Hematopoietic multipotent progenitor cell (in vitro differentiated cells): ENCODE measurements around the gene SYNPR. TPM values are rescaled to one million over a fixed set of nuclear protein-coding genes. Genes with fewer than 3 reads are reported as not detected.

ENCODE experiments used
- DNase-seq, 3 donors: peaks; one replicate each; pipeline ENCODE4 v3.0.0-alpha.2; 2011 to 2015; ENCODE audit warnings: low read depth in 2 of 3, low spot score in 2 of 3
- total RNA-seq: library from RNA; depleted of rRNA; stranded (reverse); fragments of >200 nt; gene quantifications from one replicate; pipeline ENCODE4 v1.2.3, GENCODE V29; 2012

The SYNPR gene
- total RNA-seq, 1 donor = under 0.01 TPM

GRCh38 chr3:63523100-63523499 lies 245.0 kb downstream of the SYNPR start:
- DNase-seq = no peak

GRCh38 chr3:63528325-63529000 lies 250.4 kb downstream of the SYNPR start:
- DNase-seq = no peak

- no peak for DNase-seq
Observed at GRCh38 chr3:63532521-63532920, 254.4 kb downstream of the SYNPR start.

GRCh38 chr3:63538919-63539318 lies 260.8 kb downstream of the SYNPR start:
- no peak for DNase-seq

- no peak for DNase-seq
Observed at GRCh38 chr3:63555767-63556166, 277.7 kb downstream of the SYNPR start.

- DNase-seq = no peak
Observed at GRCh38 chr3:63556401-63556800, 278.3 kb downstream of the SYNPR start.

- no peak for DNase-seq
Observed at GRCh38 chr3:63557912-63558311, 279.8 kb downstream of the SYNPR start.

GRCh38 chr3:63559884-63560283 lies 281.8 kb downstream of the SYNPR start:
- DNase-seq = no peak

- no peak for DNase-seq
Observed at GRCh38 chr3:63561879-63562278, 283.8 kb downstream of the SYNPR start.

- DNase-seq = no peak
Observed at GRCh38 chr3:63562323-63562722, 284.2 kb downstream of the SYNPR start.

- no peak for DNase-seq
Observed at GRCh38 chr3:63563572-63563971, 285.5 kb downstream of the SYNPR start.

GRCh38 chr3:63565220-63565619 lies 287.1 kb downstream of the SYNPR start:
- DNase-seq = no peak

GRCh38 chr3:63571682-63572081 lies 293.6 kb downstream of the SYNPR start:
- no peak for DNase-seq

GRCh38 chr3:63576846-63577245 lies 298.7 kb downstream of the SYNPR start:
- DNase-seq = no peak

GRCh38 chr3:63578858-63579257 lies 300.8 kb downstream of the SYNPR start:
- no peak for DNase-seq

- no peak for DNase-seq
Observed at GRCh38 chr3:63580151-63580550, 302.0 kb downstream of the SYNPR start.

- no peak for DNase-seq
Observed at GRCh38 chr3:63582943-63583500, 304.9 kb downstream of the SYNPR start.

GRCh38 chr3:63584681-63585080 lies 306.6 kb downstream of the SYNPR start:
- no peak for DNase-seq

GRCh38 chr3:63585927-63586326 lies 307.8 kb downstream of the SYNPR start:
- no peak for DNase-seq

- no peak for DNase-seq
Observed at GRCh38 chr3:63588895-63589294, 310.8 kb downstream of the SYNPR start.

- DNase-seq = no peak
Observed at GRCh38 chr3:63593779-63594178, 315.7 kb downstream of the SYNPR start.

GRCh38 chr3:63595221-63595620 lies 317.1 kb downstream of the SYNPR start:
- no peak for DNase-seq

- no peak for DNase-seq
Observed at GRCh38 chr3:63597019-63597418, 318.9 kb downstream of the SYNPR start.
